Measurements from ENCODE around the gene UGT2A2.
"Not testable (repeated sequence)": the region's sequence is repeated elsewhere in the genome, so short reads cannot be mapped to it uniquely, and the experiment has no call there.

Gene UGT2A2

DNA sequence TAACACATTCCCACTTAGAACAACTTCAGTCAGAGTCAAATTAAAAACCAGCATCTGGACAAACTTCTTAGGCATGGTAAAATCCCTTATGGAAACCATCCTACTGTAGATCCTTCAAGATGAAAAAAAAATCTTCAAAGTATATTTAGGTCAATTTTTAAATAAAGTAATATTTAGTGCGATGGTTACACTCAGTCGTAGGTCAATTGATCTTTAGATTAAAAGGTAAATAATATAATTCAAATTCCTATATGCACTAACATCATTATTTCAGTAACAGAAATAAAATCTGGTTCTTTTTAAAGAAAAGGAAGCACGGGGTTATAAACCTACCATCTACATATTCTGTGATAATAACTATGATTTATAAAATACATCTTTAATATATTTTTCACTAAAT lies at the start of gene UGT2A2:
Gene UGT2A2, minus strand, starts transcription at position 101 of the 400 bp plus-strand sequence. Its CDS starts 2 bp downstream, at position 99.
- no peak for DNase-seq

GRCh38 chr4:69684804-69685203 lies 45.4 kb upstream of the UGT2A2 start:
- no peak for DNase-seq

DNA sequence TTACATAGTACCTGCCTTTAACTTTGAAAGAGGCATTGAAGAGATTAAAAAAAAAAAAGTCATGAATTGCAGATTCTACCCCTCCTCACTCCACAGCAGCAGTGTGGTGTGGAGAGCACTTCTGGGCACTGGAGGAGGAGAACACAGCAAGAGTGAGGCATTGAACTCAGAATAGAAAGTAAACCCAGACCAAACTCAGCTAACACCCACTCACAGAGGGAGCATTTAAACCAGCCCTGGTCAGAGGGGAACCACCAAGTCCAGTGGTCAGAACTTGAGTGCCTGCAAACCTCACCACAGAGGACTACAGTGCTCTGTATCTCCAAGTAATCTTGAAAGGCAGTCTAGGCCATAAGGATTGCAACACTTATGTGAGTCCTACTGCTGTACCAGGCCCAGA lies 29.2 kb upstream of the UGT2A2 start:
- no peak for DNase-seq

DNA sequence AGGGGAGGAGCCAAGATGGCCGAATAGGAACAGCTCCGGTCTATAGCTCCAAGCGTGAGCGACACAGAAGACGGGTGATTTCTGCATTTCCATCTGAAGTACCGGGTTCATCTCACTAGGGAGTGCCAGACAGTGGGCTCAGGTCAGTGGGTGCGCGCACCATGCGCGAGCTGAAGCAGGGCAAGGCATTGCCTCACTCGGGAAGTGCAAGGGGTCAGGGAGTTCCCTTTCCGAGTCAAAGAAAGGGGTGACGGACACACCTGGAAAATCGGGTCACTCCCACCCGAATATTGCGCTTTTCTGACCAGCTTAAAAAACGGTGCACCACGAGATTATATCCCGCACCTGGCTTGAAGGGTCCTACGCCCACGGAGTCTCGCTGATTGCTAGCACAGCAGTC lies 24.6 kb upstream of the UGT2A2 start:
- not testable (repeated sequence) for DNase-seq

GRCh38 chr4:69661130-69661803 lies 21.8 kb upstream of the UGT2A2 start:
- DNase-seq: not testable (repeated sequence)

GRCh38 chr4:69658133-69658532 lies 18.7 kb upstream of the UGT2A2 start:
- no peak for DNase-seq

DNA sequence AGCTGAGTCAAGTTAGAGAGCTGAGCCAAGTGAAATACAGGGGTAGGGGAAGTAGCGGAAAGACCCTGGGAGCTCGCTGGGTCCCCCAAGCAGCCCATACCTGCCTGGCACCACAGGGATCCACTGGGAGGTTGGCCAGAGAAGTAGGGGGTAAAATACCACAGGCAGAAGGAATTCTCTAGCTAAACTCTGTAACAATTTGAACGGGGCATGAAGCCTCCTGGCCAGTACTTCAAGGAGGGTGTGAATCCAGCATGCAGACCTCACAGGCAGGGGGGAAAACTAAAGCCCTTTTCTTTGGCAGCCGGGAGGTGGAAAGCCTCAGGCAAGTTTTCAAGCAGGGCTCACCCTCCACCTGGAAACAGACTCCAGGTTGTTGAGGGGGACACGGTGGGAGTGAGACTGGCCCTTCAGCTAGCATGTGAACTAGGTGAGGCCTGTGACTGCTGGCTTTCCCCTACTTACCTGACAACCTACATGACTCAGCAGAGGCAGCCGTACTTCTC lies 17.3 kb upstream of the UGT2A2 start:
- no peak for DNase-seq

DNA sequence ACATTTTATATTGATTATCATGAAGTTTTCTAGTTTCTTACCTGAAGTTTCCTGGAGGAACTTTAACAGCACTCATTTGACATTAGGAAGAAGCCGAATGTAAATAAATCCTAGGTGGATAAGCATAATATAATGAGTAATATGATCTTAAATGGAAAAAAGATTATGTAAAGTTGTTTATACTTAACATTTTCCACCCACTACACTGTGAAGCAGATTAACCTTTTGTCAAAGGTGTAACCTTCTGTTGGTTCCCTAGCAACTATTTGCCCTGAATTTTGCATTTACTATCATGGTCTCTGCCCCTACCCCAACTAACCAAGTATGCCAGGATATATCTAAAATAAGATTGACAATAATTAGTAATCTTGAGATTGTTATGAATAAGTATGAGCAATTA lies 13.7 kb upstream of the UGT2A2 start, which contains the start of gene UGT2A1:
Gene UGT2A1, minus strand, starts transcription at position 101 of the 400 bp plus-strand sequence. CDS start 5,603 bp downstream, outside the sequence.
- DNase-seq: no peak

GRCh38 chr4:69650872-69651271 lies 11.4 kb upstream of the UGT2A2 start:
- DNase-seq: no peak

GRCh38 chr4:69649629-69650028 lies 10.2 kb upstream of the UGT2A2 start:
- DNase-seq: no peak

DNA sequence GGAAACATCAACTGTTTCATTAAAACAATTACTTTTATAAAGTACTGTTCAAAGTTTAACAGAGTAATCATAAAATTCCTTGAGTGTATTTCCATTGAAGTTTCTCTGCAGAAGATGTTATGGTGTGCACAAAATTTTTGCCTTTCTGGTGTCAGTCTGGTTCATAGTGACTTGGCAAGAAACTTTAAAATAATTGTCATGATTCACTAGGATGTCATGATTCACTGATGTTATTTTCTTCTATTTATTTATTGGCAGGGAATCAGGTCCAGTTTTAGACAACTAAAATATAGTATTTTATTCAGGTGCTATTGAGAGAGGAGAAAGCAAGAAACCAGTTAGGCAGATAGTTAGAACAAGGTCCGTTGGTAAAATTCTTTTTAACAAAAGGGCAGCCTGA lies 9.8 kb upstream of the UGT2A2 start:
- no peak for DNase-seq

DNA sequence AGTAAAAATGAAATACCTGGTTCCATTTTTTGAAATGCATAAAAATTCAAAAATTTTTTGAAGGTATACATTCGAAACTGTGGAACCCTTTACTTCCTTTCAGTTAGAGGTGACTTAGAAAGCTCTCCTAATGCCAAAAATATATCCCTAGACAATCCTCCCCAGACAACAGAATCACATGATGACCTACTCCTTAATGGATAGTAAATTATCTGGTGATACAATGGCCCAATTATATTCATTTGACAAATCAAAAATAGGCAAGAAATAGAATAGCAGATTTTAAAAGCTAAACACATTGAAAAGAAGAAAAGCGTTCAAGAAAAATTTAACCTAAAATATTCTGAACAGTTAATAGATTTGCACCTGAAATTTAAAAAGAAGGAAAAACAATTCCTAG lies 3.5 kb upstream of the UGT2A2 start:
- no peak for DNase-seq

DNA sequence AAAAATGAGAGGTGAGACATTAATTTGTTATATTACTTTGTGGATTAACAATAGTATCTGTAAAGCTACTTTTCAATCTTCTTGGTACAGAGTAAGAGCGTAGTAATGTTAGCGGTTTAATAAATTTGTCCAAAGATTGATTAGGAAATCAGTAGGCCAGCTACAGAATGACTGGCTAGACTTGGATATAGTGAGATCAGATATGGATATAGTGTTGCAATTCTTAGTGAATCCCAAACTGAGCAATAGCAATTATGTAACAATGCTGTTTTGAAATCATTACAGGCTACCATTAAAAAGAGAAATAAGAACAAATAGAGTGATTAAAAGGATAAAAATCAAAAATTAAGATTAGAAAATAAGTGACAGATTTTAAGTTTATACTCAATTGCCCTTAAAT lies 847 bp upstream of the UGT2A2 start:
- no peak for DNase-seq

DNA sequence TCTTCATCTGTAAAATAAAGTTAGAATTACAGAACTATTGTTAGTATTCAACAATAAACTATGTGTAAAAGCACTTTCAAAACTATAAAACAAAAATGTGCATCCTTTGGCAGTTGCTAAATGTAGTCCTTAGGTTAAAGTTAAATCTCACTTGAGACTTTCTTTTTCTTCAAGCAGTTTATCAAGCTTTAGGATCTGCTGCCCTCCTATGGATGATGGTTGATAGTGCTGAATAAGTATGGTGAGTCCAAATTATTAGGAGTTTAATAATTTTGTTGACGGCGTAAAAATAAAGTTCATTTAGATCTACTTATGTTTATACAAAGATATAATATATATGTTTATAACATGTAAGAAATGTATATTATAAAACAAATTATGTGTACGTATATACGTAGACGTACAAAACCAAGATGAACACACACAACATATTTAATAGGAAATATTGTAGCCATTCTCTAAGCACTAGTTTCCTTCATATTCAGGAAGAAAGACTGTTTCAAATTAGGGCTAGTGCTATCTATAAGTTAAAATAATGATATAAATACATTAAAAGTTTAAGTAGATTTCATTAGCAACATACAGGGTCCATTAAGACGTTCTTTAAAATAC lies 22.3 kb downstream of the UGT2A2 start:
- DNase-seq: no peak

- DNase-seq: no peak
These were observed 29.0 kb downstream of the UGT2A2 start for GRCh38 chr4:69610484-69610883.

GRCh38 chr4:69601065-69601464 lies 38.4 kb downstream of the UGT2A2 start:
- DNase-seq: no peak

DNA sequence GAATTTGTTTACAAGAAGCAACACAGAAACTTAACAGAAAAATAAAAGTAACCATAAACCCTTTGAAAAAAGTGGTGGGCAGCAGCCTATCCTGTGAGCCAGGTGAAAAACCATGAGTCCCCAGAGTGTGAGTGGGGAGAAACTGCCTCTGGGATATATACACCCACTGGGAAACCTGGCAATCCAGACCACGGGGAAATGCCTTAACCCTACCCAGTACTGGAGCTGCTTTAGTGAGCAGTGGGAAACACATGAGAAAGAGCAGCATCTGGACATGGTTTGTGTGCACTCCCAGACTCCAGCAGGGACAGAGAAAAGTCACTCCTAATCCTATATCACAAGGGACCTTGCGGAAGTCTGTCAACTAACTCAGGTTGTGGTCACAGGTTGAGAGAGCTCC lies 39.4 kb downstream of the UGT2A2 start:
- DNase-seq: no peak

DNA sequence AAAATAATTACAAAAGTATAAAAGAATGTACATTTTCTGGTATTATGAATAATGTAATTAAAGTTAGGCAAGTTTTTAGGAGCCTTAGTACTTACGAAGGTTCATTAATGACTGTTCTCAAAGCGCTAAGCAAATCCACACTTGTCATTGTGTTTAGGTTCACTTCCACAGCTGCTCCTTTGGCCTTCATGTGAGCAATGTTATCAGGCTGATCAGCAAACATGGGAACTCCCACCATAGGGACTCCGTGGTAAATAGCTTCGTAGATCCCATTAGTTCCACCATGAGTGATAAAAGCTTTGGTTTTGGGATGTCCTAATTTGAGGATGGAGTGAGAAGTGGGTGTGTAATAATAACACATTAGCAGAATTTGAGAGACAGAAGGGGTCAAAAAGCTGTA lies 45.1 kb downstream of the UGT2A2 start:
- no peak for DNase-seq

- DNase-seq: no peak
These were observed 48.1 kb downstream of the UGT2A2 start for GRCh38 chr4:69591364-69591763.

GRCh38 chr4:69589884-69590283 lies 49.6 kb downstream of the UGT2A2 start:
- no peak for DNase-seq

- no peak for DNase-seq
These were observed 55.3 kb downstream of the UGT2A2 start for GRCh38 chr4:69584135-69584534.

DNA sequence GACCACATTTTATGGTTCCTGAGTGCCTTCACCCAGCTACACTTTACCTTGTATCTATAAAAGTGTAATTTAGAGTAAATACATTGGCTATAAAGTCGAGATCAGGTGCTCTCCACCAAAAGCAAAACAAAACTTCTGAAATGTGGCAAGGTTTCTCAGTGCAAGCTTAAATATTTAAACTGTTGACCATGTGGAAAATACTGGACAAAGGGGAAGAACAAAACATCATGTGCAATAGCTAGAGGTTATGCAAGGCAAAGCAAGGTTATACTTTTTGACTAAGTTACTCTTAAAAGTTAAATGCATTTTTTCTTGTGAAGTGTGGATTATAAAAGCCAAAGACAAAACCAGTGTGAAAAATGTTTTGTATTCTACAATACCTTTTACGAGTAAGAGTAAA lies 55.9 kb downstream of the UGT2A2 start:
- DNase-seq: no peak

DNA sequence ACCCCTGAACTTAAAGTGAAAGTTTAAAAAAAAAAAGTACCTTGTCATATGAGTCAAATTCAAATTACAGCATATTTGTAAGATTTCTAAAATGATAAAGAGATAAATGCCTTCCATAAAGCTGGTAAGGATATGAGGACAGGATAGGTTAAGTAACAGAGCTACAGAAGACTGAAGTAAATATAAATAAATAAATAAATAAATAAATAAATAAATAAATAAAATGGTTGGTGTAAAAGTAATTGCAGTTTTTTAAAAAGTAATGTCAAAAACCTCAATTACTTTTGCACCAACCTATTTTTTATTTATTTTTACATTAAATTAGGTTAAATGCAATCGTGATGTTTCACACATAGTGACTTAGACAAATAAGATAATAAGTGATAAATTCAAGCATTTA lies 62.2 kb downstream of the UGT2A2 start:
- no peak for DNase-seq

GRCh38 chr4:69576251-69576877 lies 63.1 kb downstream of the UGT2A2 start:
- no peak for DNase-seq

All from activated CD8-positive, alpha-beta memory T cell treated with anti-CD3 and anti-CD28 coated beads, Interleukin-2, amount 50 U/mL, for 4 hours (primary cell).